Stimulated activated CD4-positive, alpha-beta T cell treated with anti-CD3 and anti-CD28 coated beads, Interleukin-4, amount 100 ng/mL, for 48 hours (primary cell): Measurements from ENCODE around the gene LHFPL4.
"Not testable (repeated sequence)": the region's sequence is repeated elsewhere in the genome, so short reads cannot be mapped to it uniquely, and the experiment has no call there.

ENCODE experiments used
- DNase-seq, 2 donors: peaks; one replicate each; pipeline ENCODE4 v3.0.0-alpha.2; 2020; ENCODE audit warnings: low read depth in 2 of 2

LHFPL4 gene

DNA sequence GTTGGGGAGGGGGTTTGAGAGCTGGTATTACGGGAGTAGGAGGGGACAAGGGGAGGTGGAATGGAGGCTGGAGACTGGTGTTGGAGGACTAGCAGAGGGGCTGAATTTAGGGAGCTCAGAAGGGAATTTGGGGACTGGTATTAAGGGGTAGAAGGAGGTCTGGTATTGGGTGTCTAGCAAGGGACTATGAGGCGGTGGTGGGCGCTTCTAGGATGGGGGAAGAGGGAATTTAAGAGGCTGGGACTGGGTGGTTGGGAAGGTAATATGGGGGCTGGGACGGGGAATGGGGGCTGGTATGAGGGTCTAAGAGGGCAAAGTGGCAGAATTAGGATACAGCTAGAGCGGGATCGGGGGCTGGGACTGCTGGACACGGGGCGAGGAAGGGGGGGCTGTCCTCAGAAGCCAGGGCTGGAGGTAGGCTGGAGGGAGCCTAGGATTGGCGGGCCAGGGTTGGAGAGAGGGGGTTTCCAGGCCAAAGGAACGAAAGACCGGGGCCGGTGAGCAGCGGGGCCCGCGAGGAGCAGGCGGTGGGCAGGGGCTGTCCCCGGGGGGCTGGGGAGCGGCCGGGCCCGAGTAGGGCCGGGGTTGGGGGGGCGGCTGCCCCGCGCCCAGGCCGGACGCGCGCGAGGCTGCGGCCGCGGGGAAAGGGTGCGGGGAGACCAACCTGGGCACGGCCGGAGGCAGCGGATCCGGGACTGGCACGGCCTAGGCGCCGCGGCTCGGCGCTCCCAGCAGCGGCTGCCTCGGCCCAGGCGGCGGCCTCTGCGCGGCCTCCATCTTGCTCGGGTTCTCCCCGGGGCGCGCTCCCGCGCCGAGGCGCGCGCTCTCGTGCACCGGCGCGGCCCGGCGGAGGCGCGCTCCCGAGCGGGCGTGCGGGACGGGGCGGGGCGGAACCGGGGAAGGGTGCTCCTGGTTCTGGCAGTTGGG, at the start of gene LHFPL4:
LHFPL4 (minus strand) TSS at position 802 of the 927 bp plus-strand sequence. CDS start 1,143 bp downstream, outside the sequence.
- DNase-seq = no peak

DNA sequence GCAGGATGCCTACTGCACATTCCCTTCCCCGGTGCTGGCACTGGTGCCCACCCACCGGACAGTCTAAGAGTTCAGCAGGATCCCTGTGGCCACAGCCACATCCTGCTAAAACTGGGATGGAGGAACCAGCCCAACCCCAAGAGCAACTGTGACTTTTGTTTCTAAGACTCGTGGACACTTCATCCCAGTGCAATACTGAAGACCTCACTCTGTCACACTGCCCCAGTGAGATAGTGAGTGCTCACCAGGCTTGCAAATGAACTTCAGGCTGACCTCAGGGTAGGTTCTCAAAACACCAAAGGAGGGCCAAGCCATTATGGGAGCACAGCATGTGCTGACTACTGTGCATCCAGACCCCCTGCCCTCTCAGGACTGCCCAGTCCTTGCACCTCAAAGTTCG, 49.0 kb upstream of the LHFPL4 start:
- DNase-seq = no peak

DNA sequence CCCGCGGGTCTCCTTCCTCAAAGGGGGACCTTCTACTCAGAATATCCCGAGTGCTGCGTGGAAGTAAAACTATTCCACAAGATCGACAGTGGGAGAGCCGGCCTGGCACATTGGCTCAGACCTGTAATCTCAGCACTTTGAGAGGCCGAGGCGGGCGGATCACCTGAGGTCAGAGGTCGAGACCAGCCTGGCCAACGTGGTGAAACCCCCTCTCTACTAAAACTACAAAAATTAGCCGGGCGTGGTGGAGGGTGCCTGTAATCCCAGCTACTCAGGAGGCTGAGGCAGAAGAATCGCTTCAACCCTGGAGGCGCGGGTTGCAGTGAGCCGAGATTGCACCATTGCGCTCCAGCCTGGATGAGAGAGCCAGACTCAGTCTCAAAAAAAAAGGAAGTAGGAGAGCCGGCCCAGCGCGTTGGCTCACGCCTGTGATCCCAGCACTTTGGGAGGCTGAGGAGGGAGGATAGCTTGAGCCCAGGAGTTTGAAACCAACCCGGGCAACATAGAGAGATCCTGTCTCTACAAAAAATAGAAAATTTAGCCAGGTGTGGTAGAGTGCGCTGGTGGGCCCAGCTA, 47.5 kb upstream of the LHFPL4 start:
- DNase-seq = not testable (repeated sequence)

DNA sequence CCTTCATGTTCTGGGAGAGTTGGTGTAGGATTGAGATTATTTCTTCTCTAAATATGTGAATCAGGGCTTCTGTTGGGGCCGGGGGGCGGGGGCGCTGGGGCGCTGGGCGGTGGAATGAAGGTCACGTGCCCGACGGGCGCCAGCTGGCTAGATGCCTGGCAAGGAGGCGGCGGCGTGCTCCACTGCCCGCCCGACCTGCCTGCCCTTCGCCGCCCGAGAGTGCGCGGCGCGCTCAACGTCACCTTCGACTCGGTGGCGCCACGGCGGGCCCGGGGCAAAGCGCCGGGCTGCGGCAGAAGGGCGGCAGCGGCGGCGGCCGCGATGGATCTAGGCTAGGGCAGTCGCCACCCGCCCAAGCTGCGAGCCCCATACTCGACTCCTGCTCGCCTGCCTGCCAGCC, 47.0 kb upstream of the LHFPL4 start:
- peak in 1 of 2 donors; percentile 16 for DNase-seq

DNA sequence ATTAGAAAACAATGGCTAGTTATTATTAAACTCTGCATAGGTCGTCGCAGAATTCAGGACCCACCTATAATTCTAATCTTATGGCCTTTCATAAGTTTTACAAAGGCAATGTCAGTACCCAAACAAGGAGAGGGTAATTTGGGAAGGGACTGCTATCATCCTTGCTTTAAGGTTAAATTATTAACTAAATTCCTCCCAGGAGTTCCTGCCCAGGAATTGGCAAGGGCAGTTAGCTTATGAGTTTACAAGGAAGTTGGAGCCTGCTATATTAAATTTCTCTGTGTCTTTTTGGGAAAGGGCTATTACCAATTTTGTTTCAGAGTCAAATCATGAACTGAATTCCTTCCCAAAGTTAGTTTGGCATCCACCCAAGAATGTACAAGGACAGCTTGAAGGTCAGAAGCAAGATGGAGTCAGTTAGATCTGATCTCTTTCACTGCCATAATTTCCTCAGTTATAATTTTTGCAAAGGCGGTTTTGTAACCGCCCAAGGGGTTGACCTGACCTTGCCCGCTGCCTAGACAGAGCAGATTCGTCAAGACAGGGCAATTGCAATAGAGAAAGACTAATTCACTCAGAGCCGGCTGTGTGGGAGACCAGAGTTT, 45.3 kb upstream of the LHFPL4 start:
- DNase-seq = no peak

DNA sequence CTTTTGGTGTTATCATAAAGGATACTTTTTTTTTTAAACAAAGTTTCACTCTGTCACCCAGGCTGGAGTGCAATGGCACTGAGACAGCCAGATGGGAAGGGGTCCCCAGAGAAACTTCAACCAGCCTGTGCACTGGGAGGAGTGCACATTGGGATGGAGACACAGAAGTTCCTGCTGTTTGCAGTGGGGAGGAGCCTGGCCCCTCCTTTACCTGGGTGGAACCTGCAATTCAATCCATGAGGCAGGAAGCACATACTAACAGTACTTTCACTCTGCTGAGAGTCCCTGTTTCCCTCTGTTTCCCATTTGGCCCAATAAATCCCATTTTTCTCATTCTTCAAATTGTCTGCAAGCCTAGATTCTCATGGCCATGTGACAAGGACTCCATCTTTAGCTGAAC, 42.3 kb upstream of the LHFPL4 start:
- no peak for DNase-seq

DNA sequence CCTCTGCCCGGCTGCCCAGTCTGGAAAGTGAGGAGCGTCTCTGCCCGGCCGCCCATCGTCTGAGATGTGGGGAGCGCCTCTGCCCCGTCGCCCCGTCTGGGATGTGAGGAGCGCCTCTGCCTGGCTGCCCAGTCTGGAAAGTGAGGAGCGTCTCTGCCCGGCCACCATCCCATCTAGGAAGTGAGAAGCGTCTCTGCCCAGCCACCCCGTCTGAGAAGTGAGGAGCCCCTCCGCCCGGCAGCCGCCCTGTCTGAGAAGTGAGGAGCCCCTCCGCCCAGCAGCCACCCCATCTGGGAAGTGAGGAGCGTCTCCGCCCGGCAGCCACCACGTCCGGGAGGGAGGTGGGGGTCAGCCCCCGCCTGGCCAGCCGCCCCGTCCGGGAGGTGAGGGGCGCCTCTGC, 38.2 kb upstream of the LHFPL4 start:
- DNase-seq = not testable (repeated sequence)

DNA sequence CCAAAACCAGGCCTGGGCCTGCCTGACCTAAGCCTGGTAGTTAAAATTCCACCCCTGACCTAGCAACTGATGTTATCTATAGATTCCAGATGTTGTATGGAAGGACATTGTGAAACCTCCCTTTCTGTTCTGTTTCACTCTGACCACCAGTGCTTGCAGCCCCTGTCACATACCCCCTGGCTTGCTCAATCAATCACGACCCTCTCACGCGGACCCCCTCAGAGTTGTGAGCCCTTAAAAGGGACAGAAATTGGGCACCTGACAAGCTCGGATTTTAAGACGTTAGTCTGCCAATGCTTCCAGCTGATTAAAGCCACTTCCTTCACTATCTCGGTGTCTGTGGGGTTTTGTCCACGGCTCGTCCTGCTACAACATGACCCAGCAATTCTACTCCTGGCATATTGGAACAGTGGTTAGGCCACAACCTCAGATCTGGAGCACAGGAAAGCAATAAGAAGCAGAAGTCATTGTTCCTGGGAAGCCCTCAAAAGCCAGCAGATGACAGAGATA, 36.7 kb upstream of the LHFPL4 start:
- no peak for DNase-seq

DNA sequence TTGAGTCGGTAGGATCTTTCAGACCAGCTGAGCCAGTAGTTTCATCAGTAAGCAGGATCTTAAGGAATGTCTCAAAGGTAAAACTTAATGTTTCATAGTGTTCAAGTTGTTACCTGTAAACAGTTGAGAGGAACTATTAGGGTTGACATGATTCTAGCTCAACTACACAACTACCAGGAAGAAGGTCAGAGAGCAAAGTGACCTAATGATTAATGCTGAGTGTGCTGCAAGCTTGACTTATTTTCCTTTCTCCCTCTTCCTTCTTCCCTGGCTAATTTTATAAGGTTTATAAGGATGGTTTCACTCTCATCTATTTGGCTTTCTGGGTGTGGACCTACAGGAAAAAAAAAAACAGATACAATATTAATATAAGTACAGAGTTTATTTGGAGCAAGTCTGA, 30.2 kb upstream of the LHFPL4 start:
- no peak for DNase-seq

DNA sequence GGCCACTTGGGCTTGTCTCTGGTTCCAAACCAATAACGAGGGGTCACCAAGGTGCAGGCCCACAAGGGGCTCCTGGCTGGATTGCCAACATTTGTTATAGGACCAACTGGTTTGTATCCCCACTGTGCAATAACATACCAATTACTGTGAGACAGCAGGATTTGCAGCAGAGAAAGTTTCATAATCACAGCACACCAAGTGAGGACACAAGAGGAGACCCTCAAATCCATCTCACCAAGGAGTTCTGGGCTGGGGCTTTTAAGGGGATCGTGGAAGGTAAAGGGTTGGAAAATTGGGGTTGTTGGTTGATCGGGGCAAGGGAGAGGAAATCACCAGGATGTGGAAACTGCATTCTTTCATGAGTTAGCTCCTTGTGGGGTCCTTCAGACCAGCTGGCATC, 29.7 kb upstream of the LHFPL4 start:
- no peak for DNase-seq

DNA sequence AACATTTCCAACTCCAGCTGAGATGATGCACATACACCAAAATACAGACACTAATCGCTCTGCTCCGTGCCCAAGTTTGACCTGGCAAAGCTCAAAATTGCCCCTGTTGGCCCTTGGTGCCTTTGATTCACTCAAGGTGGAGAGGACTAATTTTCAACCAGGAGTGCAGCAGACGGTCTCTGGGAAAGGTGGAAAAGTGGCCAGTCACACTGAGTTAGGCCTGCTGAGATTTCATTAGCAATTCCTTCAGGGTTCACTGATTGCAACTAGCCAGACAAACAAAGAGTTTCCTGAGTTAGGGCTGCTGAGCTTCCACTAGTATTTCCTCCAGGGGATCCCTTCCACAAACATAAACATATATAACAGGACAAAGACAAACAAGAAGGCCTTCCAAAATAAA, 28.7 kb upstream of the LHFPL4 start:
- no peak for DNase-seq

DNA sequence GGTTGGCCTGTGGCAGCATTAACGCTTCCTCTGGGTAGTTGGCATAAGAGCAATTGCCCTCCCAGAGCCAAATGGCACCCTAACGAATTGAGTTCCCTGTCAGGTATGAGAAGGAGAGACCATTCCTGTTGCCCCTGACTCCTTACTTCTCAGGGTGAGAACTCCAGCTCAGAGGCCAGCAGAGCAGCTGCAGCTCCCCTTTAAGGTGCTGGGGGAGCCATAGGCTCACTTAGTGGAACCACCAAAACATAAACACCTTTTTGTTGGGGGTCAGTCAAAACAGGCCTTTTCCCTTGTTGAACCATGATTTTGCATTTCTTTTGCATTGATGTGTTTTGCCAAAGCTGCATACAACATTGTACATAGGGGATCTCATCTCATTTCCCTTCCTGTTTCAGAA, 28.1 kb upstream of the LHFPL4 start:
- no peak for DNase-seq

DNA sequence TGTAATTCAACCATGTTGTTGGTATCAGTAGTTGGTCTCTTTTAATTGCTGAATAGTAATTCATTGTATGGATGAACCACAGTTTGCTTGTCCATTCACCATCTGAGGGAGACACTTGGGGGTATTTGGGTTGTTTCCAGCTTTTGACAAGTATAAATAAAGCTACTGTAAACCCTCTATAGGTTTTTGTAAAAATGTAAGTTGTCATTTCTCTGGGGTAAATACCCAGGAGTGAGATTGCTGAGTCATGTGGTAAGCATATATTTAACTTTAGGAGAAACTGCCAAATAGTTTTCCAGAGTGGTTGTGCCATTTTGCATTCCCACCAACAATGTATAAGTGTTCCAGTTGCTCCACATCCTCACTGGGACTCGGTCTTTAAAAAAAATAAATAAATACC, 15.4 kb upstream of the LHFPL4 start:
- no peak for DNase-seq

DNA sequence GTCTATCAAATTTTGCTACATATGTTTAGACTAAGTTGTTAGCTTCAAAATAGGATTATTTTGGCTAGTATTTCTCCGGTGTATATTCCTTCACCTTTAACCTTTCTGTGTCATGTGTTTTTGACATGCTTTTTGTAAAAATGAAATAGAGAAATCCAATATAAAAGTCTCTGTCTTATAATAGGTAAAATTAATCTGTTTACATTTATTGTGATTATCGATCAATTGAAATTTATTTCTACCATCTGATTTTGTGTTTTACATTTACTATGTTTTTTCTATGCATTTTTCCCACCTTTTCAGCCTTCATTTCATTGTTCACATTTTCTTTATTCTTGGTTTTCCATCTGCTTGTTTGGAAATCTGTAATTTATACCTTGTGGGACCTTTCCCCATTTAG, 11.7 kb upstream of the LHFPL4 start:
- DNase-seq = no peak

DNA sequence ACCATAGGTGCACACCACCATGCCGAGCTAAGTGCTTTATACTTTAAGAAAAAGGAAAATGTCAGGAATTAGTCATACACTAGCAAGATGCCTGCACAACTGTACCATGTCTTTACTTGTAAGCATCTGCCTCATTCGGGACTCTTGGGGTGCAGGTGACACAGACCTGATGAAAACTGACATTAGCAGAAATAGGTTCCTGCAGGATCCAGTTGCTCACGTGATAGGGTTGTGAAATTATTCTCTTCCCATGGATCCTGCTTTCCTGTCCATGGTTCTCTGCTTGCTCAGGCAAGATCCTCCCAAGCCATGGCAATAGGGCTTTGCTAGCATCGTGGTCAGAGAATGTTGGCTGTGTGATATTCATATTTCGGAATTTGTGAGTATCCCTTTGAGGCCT, 10.2 kb upstream of the LHFPL4 start:
- DNase-seq = no peak

DNA sequence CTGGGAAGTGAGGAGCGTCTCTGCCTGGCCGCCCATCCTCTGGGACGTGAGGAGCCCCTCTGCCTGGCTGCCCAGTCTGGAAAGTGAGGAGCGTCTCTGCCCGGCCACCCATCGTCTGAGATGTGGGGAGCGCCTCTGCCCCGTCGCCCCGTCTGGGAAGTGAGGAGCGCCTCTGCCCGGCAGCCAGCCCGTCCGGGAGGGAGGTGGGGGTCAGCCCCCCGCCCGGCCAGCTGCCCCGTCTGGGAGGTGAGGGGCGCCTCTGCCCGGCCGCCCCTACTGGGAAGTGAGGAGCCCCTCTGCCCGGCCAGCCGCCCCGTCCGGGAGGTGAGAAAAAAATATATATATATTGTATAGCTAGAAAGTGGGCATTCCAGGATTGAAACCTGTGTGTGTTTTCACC, 6.4 kb upstream of the LHFPL4 start:
- not testable (repeated sequence) for DNase-seq

DNA sequence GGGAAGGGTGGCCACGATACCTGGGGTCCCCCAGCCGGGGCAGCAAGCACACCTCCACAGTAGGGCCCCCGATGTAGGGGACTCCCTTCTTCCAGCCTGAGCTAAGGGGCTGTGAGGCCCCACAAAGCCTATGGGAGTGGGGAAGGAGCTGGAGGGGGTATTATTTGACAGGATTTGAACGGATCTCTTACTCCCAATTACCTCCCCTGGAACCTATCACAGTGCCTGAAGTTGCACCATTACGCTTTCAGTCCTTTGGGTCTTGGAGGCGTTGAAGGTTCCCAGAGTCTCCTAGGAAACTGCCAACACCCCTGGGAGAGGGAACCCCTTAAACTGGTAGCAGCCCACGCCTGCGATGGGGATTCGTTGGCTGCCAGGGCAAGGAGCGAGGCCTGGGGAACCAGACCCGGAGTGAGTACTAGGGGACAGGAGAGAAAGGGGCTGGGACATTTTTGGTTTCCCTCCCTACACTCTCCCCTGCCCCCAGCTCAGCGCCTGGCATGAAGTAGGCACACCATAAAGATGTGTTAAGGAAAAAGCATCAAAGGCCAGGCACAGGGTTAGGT, 409 bp upstream of the LHFPL4 start:
- no peak for DNase-seq

DNA sequence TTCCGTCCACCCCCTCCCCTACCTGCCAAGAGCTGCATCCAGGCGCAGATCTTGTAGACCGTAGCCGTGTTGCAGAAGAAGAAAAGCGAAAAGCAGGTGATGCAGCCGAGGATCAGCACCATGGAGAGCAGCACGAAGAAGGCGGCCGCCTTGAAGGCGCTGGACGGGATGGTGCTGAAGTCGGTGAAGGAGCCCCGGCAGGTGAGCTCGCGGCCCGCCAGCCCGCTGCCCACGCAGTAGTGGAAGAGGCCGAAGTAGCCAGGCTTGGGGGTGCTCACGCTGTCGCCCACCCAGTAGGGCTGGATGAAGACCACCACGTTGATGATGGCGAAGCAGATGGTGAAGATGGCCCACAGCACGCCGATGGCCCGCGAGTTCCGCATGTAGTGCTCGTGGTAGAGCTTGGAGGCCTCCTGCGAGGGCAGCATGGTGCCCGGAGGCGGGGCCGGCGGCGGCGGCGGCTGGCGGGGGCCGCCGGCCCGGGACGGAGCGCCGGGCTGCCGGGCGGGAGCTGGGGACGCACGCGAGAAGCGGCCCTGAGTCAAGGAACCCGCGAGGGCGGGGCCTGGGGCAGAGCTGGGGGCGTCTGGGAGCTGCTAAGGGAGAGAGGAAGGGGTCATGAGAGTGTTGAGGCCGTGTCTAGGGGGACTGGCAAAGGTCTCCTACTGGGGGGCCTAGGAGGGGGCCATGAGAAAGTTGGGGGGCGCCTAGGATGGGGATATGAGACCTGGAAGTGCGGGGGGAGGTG, 1.2 kb downstream of the LHFPL4 start:
- peak; percentile 25 to 46 for DNase-seq

DNA sequence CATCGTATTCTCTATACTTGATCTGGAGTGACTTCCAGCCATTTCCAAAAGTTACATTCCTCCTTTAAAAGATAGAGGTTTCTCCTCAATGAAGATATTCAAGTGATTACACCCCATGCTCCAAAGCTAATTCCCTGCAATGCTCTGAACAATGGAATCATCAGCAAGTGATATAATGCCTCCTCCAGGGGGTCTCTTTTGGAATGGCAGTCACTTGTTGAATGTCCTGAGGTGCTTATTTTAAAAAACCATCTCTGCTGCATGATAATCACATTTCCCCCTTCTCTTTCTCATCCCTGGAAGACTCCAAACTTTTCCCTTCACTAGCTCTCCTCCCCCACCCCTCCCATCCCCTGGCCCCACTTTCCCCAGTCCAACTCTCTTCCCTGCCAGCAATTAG, 2.6 kb downstream of the LHFPL4 start:
- no peak for DNase-seq

DNA sequence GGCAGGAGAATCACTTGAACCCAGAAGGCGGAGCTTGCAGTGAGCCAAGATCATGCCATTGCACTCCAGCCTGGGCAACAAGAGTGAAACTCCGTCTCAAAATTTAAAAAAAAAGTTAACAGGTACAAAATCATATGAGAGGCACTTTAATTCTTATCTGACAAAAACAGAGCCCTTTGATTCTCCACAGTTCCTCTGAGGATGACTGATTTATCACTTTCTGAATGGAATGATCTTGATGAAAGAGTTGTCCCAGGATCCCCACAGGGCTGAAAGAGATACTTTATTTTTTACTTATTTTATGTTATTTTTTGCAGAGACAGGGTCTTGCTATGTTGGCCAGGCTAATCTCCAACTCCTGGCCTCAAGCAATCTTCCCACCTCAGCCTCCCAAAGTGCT, 4.0 kb downstream of the LHFPL4 start:
- DNase-seq = no peak

DNA sequence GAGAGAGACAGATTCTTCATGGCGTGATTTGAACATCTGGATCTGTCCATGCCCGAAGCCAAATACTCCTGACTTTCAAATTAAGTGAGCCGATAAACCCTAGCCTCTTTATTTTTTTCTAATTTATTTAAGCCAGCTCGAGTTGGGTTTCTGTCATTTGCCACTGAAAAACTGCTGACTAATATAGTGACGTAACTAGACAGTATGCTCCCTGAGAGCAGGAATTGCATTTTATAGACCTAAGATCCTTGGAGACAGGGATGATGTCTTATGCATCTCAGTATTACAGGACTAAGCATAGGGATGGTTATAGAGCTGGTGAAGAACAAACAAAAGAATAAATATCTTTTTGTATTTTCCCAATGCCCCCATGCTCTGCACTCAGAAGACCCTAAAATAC, 4.6 kb downstream of the LHFPL4 start:
- DNase-seq = no peak

DNA sequence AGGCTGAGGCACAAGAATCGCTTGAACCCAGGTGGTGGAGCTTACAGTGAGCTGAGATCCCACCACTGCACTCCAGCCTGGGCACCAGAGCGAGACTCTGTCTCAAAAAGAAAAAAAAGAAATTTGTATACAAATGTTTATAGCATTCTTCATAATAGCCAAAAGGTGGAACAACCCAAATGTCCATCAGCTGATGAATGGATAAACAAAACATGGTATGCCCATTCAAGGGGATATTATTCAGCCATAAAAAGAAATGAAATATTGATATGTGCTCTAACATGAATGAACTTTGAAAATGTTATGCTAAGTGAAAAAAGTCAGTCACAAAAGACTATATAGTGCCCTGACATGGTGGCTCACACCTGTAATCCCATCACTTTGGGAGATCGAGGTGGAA, 11.4 kb downstream of the LHFPL4 start:
- no peak for DNase-seq
